MM.1S (cell line): ENCODE measurements around the gene PMIS2.

Source experiments
- DNase-seq: peaks from one replicate; pipeline ENCODE4 v3.0.0-alpha.2; 2015
- H2AFZ ChIP-seq: fragments of 300-600 bp; sonication (generic); 2 replicates; pipeline ENCODE4 v1.6.0; 2016; ENCODE audit warnings: antibody characterized with exemption, low read length
- H3F3A ChIP-seq: fragments of 300-600 bp; sonication (generic); 2 replicates; pipeline ENCODE4 v1.6.1; 2016; ENCODE audit warnings: mild to moderate bottlenecking, antibody characterized with exemption, low read length, moderate library complexity, mixed read lengths; ENCODE audit not compliant: insufficient read depth
- H3K27ac ChIP-seq: fragments of 300-600 bp; sonication (generic); 2 replicates; pipeline ENCODE4 v1.5.1; 2016; ENCODE audit warnings: mild to moderate bottlenecking, low read length
- H3K27me3 ChIP-seq: fragments of 300-600 bp; sonication (generic); replicated peaks from 2 replicates; pipeline ENCODE4 v1.6.0; 2016; ENCODE audit warnings: low read length; ENCODE audit not compliant: insufficient read depth
- H3K36me3 ChIP-seq: fragments of 300-600 bp; sonication (generic); replicated peaks from 2 replicates; pipeline ENCODE4 v1.6.1; 2016; ENCODE audit warnings: mild to moderate bottlenecking, low read length, mixed read lengths; ENCODE audit not compliant: insufficient read depth
- H3K4me1 ChIP-seq: fragments of 300-600 bp; sonication (generic); 2 replicates; pipeline ENCODE4 v1.6.1; 2016; ENCODE audit warnings: low read length, mixed read lengths
- H3K4me2 ChIP-seq: fragments of 300-600 bp; sonication (generic); 2 replicates; pipeline ENCODE4 v1.6.0; 2016; ENCODE audit warnings: low read depth, low read length
- H3K4me3 ChIP-seq: fragments of 300-600 bp; sonication (generic); 2 replicates; pipeline ENCODE4 v1.5.1; 2016; ENCODE audit warnings: low read length, mixed read lengths
- H3K79me2 ChIP-seq: fragments of 300-600 bp; sonication (generic); 2 replicates; pipeline ENCODE4 v1.6.1; 2016; ENCODE audit warnings: mixed run types, low read length, mixed read lengths
- H3K9ac ChIP-seq: fragments of 300-600 bp; sonication (generic); 2 replicates; pipeline ENCODE4 v1.6.1; 2016; ENCODE audit warnings: low read length, mixed read lengths
- H3K9me2 ChIP-seq: fragments of 300-600 bp; sonication (generic); replicated peaks from 2 replicates; pipeline ENCODE4 v1.6.1; 2016; ENCODE audit warnings: mild to moderate bottlenecking, low read length, mixed read lengths; ENCODE audit not compliant: insufficient read depth
- H3K9me3 ChIP-seq: fragments of 300-600 bp; sonication (generic); replicated peaks from 2 replicates; pipeline ENCODE4 v1.6.1; 2016; ENCODE audit warnings: mild to moderate bottlenecking, low read length, mixed read lengths; ENCODE audit not compliant: insufficient read depth
- H4K20me1 ChIP-seq: fragments of 300-600 bp; sonication (generic); 2 replicates; pipeline ENCODE4 v1.6.1; 2016; ENCODE audit warnings: mild to moderate bottlenecking, low read length, moderate library complexity, mixed read lengths; ENCODE audit not compliant: insufficient read depth
- CTCF ChIP-seq: fragments of 300-600 bp; sonication (generic); IDR thresholded peaks from 2 replicates; pipeline ENCODE4 v1.5.1; 2016; ENCODE audit warnings: antibody characterized with exemption, low read length, mixed read lengths
- EZH2 ChIP-seq: fragments of 300-600 bp; sonication (generic); optimal IDR thresholded peaks from 2 replicates; pipeline ENCODE3; 2017; ENCODE audit warnings: low read depth, mild to moderate bottlenecking, antibody characterized with exemption, low read length, mixed read lengths
- EZH2phosphoT487 ChIP-seq: fragments of 300-600 bp; sonication (generic); IDR thresholded peaks from 2 replicates; pipeline ENCODE4 v1.6.1; 2018; ENCODE audit warnings: antibody characterized with exemption, low read length

Gene PMIS2

GRCh38 chr19:35546532-35546931 lies 39.4 kb upstream of the PMIS2 start:
- peaks cover 30% of the 10 kb centered on the region for H3K79me2 ChIP-seq
- no peaks in the 10 kb centered on the region for H3K27me3 ChIP-seq
- H3K27ac ChIP-seq, result no peak overlapping the region
- peak overlapping the region; percentile 93 for H3K4me2 ChIP-seq
- no peaks in the 10 kb centered on the region for H4K20me1 ChIP-seq
- peak overlapping the region; percentile 82 for H3K4me3 ChIP-seq
- H3K36me3 ChIP-seq, result no peaks in the 10 kb centered on the region
- TF ChIP-seq EZH2phosphoT487, result no peak
- H3K9me2 ChIP-seq, result no peaks in the 10 kb centered on the region
- peak overlapping the region; percentile 90; the same call in 1 of the 2 replicates for H3K9ac ChIP-seq
- H2AFZ ChIP-seq, result no peak overlapping the region
- peaks cover 11% of the 10 kb centered on the region for H3K4me1 ChIP-seq
- H3F3A ChIP-seq, result no peaks in the 10 kb centered on the region
- H3K9me3 ChIP-seq, result no peaks in the 10 kb centered on the region
- no peak for DNase-seq

DNA sequence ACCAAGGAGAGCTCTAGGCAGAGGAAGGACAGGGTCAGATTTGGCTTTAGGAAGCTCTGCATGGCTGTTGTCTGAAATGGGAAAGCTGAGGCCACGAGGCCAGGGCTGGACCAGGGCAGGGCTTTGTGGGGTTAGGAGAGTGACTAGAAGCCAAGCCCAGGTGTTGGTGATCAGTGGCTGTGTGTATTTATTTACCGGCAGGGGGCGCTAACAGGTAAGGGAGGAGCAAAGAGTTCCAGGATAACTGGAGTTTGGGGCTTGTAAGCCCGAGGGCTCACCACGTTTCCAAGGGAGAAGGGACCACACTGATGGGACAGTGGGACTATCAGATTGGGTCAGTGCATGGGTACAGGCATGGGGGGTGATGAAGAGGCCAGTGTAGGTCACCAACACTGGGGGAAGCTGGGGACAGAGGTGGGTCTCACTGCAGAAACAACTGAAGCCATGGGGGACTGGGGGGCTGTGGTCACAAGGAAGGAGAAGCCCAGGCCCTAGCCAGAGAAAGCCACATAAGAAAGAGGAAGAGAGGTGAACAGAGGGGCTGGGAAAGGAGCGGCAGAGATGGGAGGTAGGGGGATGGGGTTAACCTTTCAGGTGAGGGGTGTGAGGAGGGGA lies 36.7 kb upstream of the PMIS2 start:
- Histone ChIP-seq H3K4me2 (no peak overlapping the region), H3K27me3 (peaks cover 17% of the 10 kb centered on the region), H3K9ac (no peak overlapping the region), H3K27ac (no peak overlapping the region), H3K9me3 (no peaks in the 10 kb centered on the region), H3K9me2 (no peaks in the 10 kb centered on the region), H2AFZ (no peak overlapping the region), H3K79me2 (peaks cover 24% of the 10 kb centered on the region), H3K4me1 (peaks cover 11% of the 10 kb centered on the region), H3F3A (no peaks in the 10 kb centered on the region), H3K36me3 (no peaks in the 10 kb centered on the region), H3K4me3 (no peak overlapping the region), H4K20me1 (no peaks in the 10 kb centered on the region)
- no peak for TF ChIP-seq EZH2
- TF ChIP-seq CTCF, result peak; percentile 87
- DNase-seq, result peak; percentile 55

DNA sequence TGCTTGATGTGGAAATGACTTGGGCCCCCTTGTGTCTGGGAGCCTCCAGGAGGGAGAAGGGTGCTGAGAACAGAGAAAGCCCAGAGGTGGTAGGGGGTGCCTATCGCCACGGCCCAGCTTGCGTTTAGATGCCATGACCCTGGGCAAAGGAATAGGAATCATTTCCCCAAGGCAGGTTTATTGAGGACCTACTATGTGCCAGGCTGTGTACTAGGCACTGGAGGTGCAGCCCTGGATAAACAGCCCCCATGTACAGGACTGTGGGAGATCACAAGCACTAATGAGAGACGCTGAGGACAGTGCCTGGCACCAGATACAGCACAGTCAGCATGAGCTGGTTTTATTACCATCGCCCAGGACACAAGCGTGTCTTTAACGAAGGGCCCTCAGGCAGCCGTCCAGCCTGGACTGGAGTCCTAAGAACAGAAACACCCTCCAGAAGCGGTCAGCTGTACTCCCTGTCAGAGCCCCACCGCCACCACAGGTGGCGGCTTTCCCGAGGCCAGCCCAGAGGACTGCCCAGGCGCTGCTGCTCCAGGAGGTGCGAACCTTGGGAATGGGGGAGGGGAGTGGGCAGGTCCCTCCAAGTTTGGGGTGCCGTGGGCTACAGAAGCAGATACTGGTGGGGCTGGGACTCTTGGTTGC lies 36.0 kb upstream of the PMIS2 start:
- Histone ChIP-seq H3K27ac (no peak overlapping the region), H3K9ac (no peak overlapping the region), H3K4me2 (no peak overlapping the region), H3K9me2 (no peaks in the 10 kb centered on the region), H3K36me3 (no peaks in the 10 kb centered on the region), H2AFZ (no peak overlapping the region), H3K4me3 (no peak overlapping the region), H4K20me1 (no peaks in the 10 kb centered on the region), H3K9me3 (no peaks in the 10 kb centered on the region), H3K4me1 (peaks cover 6% of the 10 kb centered on the region; the same call in 1 of the 2 replicates), H3K79me2 (peaks cover 17% of the 10 kb centered on the region), H3K27me3 (peaks cover 24% of the 10 kb centered on the region), H3F3A (no peaks in the 10 kb centered on the region)
- DNase-seq, result no peak
- TF ChIP-seq CTCF, result no peak
- TF ChIP-seq EZH2phosphoT487, result no peak
- no peak for TF ChIP-seq EZH2
